HG03460 (cell line): ENCODE measurements around the gene ZNF519.
"Not testable (repeated sequence)": the region's sequence is repeated elsewhere in the genome, so short reads cannot be mapped to it uniquely, and the experiment has no call there.

ENCODE experiments used
- ATAC-seq: cut with Tn5 transposase; IDR thresholded peaks from one replicate; pipeline ENCODE4 v1.9.1; 2021; ENCODE audit not compliant: unreplicated experiment

The ZNF519 gene

DNA sequence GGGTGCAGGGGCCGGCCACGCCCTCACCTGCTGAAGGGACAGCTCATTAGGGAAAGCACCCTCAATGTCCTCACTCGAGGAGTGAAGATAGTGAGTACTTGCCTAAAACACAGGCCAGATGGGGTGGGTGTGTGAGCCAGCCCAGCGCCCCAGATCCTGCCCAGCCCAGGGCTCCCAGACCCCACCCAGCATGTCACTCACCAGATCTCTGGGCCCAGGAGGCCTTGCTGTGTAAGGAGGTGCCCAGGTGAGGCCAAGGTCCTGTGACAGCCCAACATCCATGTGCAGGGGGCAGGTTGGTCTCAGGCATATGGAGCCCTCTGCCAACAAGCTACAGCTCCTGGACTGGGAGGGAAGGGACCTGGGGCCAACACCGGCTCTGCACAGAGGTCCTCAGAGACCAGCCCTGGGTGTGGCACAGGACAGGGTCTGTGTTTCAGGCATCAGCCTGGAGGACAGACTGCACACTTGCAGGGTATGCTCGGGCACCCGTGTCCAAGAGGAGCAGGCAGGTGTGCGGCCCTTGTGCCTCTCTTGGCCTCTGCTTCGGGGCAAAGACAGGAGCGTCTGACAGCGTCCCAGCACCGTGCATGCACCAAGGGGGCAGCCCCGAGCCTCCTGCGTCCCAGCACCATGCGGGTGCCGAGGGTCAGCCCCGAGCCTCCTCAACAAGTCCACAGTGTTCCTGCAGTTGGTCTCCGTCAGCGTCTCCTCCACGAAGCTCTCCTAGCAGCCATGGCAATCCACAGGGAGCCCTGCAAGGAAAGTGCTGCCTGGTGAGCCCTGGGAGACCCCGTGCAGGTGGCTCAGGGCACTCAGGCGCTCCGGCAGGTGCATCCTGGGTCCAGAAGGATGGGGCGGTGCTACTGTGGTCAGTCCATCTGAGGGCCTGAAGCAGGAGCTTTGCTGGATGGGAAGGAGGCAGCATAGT, 16.0 kb upstream of the ZNF519 start:
- ATAC-seq, result not testable (repeated sequence)

DNA sequence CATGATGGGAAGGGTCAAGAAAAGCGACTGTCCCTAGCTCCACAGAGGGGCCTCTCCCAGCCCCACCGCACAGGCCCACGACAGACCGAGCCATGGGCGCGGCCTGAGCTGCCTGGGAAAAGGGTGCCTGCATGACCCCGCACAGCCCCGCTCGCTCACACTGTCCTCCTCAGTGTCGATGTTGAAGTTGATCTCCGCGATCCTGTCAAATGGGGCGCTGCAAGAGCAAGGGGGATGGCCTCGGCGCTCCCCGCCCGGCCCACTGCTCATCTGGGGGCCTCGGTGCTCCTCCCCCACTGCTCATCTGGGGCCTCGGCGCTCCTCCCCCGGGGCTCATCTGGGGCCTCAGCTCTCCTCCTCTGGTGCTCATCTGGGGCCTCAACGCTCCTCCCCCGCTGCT, 14.5 kb upstream of the ZNF519 start:
- ATAC-seq, result not testable (repeated sequence)

DNA sequence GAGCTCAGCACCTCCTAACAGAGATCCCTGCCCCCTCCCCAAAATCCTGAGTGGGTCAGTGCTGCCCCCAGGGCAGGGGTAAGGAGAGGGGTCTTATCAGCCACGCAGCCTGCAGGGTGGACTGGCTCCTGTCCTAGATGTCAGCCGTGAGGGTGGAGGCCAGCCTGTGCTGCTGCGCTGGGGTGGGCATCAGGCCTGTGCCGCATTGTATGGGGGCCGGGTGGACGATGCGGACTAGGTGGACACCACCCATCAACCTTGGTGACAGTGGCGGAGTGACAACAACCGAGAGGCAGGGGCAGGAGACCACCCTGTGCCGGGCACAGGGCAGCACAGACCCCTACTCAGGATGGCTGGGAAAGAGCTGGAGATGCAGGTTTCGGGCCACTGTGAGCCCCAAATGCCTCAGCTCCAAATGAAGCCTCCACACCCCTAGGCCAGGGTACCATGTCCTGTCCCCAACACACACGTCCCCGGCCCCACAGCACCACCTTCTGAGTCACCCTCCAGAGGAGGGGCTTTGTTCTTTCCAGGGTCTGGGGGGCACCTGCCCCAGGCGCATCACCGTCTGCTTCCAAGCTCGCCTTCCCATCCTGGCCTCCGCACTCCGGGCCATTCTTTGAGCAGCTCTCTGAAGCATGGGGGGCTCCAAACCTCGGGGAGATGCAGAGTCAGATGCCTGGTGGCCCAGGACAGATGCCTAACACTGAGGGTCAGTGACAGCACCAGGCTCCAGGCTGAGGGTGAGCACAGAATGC, 13.5 kb upstream of the ZNF519 start:
- ATAC-seq, result not testable (repeated sequence)

DNA sequence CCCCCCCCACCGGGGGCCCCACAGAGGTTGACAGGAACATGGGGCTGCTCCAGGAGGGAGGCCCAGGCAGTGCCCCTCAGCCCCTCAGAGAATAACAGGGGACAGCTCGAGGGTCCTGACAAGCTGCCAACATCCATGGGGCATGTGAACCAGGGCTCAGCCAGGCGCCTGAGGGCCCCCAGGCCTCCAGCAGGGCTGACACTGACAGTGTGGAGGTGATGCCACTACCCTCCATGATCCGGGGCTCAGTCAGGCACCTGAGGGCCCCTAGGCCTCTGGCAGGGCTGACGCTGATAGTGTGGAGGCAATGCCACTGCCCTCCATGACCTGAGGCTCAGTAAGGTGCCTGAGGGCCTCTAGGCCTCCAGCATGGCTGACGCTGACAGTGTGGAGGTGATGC, 12.8 kb upstream of the ZNF519 start:
- not testable (repeated sequence) for ATAC-seq

DNA sequence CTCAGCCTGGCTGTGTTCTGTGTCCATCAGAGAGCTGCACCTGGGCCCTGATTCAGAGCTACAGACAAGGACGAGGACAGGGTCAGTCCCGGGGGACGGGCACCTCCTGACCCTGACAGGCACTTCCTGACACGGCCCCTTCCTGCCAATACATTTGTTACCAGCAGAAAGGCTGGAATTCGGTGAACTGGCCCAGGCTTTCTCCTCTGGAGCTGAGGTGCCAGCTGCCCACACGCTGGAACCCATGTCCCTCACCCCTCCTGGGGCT, 12.3 kb upstream of the ZNF519 start:
- no peak for ATAC-seq

DNA sequence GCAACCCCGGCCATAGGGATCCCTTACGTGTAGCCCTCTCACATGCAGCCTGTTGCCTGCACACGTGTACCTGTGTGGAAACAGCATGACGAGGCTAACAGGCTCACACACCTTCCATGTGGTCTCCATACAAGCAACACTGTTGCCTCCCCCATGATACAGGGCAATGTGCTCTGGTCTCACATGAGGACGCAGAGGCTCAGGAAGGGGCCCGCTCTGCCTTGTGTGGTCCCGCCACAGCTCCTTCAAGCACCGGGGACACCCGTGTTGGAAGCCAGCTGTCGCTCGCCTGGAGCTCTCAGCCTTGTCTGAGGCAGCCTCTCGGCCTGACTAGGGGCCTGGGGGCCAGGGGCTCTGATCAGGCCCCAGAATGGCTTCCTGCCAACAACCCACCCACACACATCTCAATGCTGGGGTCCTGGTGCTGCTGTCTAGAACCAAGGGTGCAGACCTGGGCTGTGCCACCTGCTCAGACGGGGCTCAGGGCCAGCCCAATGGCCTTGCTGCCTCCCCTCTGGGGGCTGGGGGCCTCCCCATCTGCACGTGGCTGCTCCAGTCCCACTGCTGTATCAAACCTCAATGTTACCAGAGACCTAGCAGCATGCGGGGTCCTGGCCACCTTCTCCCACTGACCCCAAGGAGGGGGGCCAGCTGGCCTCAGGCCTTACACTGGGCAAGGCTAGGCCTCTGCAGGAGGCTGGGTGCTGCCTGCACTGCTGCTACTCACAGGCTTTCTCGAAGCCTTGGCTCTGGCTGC, 11.8 kb upstream of the ZNF519 start:
- ATAC-seq, result not testable (repeated sequence)

DNA sequence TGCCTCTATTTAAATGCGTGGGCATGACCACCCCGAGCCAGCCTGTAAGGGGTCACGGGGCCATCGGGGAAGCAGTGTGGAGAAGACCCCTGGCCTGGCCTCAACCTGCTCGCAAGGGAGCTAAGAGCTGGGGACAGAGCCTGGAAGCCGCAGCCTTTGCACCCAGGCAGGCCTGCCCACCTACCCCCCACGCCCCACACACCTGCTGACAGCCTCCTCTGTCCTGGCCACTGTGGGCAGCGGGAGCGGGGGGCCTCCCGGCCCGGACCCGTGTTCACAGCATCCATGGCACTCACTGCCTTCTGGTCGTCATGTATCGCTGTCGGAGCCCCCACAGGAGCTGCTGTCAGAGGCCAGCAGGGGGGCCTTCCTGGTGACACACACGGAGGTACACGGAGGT, 11.2 kb upstream of the ZNF519 start:
- not testable (repeated sequence) for ATAC-seq

DNA sequence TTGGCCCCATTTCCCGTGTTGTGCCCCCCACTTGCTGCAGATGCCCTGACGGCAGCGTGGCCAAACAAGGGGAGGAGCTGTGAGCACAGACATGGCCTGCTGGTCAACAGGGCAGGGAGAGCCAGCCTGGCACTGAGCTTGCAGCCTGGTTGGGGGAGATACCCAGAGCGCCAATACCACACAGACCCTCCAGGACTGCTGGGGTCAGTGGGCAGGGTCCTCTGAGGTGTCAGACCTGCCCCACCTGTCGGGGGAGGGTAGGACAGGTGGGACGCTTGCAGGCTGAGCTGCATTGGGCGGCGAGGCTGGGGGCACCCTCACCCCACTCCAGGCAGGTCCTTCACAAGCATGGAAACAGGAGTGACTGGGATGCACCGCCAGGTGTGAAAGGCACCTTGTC, 9.9 kb upstream of the ZNF519 start:
- not testable (repeated sequence) for ATAC-seq

DNA sequence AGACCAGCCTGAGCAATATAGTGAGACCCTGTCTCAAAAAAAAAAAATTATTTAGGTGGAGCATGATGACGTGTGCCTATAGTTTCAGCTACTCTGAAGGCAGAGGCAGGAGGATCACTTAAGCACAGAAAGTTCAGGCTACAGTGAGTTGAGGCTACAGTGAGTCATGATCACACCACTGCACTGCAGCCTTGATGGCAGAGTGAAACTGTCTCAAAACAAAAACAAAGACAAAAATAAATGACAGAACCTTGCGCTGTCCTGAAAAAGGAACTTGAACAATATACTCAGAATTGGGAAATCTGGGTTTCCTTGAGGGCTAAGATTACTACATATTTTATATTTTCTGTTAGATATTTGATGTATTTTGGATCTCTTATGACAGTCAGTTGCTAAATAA, 7.3 kb upstream of the ZNF519 start:
- not testable (repeated sequence) for ATAC-seq

DNA sequence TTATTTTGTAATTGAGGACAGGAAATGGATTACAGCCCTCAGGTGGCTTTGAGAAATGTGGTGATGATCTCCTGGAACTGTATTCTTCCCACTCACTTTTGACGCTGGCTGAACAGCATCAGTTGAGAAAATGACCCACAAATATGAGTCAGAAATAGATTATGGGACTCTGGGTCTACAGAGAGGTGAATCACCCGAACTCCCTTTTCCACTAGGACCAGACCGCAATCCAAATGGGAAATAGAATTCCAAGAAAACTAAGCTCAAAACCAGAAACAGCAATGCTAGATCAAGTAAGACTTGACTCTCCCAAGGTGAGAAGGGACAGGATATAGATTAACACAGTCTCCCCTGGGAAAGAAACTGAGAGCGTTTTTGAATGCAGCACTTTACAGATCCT, 5.7 kb upstream of the ZNF519 start:
- ATAC-seq, result not testable (repeated sequence)

DNA sequence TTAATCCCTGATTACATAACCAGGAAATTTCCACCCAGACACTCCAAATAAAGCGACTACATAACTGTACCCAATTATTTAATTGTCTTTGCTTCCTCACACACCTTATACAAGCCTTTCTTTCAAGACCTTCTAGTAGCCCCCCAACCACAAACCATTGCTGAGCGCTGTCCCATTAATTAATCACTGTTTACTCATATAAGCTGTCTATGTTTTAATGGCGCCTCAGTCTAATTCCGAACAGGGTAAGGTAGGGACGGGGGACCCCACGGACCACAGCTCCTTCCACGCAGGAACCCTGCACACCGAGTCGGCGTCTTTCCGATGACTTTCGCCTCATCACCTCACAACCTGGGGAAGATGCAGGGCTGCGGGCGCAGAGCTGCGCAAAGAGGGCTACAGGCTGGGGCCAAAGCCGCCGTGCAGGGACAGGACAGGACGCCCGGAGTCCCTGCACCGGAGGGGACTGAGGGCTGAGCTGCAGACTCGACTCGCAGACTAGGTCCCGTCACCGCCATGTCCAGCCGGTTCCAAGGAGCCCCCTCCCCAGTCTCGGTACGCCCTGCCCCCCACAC, 452 bp downstream of the ZNF519 start:
- peak; percentile 20 for ATAC-seq

DNA sequence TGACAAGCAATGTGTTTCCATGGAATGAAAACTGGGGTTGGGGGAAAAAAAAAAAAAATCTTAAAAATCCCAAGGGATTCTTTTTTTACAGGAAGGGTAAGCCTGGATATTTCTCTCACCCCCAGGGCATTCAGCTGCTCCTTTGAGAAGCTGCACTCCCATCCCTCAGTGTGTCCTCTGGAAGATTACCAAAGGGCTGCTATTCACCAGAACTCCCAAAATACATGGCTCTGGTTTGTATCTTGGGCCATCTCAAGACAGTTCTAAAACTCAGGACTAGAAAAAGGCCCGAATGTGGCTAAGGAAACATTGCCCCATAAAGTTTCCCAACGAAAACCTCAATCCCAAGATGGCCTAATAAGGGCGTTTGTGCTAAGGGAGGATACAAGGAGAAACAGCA, 1.4 kb downstream of the ZNF519 start:
- not testable (repeated sequence) for ATAC-seq

DNA sequence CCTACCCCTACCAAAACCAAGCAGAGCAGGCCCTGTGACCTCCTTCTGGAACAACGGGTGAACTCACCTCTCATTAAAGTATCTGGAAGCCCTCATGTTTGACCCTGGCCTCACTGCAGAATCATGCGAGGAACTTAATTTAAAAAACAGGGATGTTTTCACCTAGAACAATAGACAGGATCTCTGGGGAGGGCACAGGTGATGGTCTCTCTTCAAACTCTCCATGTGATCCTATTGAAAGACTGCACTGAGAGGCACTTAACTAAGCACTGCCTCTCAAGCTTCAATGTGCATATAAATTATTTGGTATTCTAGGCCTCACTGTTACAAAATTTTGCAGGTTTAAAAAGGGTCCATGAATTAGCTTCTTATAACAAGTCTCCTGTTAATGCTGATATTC, 7.5 kb downstream of the ZNF519 start:
- no peak for ATAC-seq

DNA sequence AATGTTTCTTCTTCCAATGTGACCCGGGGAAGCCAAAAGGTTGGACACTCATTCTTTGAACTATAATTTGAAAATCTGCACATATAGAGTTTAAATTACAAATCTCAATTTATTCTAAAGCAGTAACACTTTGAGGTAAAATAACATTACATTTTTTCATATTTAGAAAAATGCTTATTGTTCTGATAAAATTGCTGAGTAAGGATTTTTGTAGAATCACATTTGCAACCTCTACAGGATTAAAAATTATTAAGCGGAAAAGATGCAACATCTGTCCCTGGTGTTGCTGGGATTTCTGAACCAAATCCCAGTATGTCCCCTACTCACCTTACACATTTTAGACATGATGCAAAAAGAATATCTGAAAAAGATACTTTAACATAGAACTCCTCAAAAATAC, 10.1 kb downstream of the ZNF519 start:
- ATAC-seq, result no peak

DNA sequence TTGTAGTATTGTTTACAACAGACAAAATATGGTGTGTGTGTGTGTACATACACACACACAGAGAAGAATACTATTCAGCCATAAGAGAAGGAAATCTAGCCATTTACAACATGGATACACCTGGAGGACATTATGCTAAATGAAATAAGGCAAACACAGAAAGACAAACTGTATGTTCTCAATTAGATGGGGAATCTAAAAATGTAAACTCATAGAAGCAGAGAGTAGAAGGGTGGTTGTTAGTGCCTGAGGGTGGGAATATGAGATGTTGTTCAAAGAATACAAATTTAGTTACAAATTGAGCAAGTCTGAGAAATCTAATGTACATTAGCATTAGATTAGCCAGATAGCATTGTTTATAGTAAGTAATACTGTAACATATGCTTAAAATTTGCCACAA, 11.3 kb downstream of the ZNF519 start:
- no peak for ATAC-seq

DNA sequence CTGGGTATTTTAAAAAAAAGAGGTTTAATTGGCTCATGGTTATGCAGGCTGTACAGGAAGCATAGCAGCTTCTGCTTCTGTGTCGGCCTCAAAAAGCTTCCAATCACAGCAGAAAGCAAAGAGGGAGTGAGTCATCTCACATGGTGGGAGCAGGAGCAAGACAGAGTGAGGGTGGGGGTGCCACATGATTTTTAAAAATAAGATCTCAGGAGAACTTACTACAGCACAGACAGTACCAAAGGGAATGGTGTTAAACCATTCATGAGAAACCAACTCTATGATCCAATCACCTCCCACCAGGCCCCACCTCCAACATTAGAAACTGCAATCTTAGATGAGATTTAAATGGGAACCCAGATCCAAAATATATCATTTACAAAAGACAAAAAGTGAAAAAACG, 14.6 kb downstream of the ZNF519 start:
- ATAC-seq, result no peak

DNA sequence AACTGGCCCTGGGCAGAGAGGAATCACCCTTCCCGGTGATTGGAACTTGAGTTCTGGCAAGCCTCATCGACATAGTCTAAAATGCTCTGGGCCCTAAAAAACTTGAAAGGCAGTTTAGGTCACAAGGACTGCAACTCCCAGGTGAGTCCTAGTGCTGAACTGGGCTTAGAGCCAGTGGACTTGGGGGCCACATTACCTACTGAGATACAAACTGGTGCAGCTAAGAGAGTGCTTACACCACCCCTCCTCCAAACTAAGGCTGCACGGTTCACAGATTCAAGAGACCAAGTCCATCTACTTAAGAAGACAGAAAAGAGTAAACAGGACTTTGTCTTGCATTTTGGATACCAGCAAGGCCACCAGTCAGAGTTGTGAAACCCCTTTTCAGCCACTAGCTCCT, 25.3 kb downstream of the ZNF519 start:
- no peak for ATAC-seq

DNA sequence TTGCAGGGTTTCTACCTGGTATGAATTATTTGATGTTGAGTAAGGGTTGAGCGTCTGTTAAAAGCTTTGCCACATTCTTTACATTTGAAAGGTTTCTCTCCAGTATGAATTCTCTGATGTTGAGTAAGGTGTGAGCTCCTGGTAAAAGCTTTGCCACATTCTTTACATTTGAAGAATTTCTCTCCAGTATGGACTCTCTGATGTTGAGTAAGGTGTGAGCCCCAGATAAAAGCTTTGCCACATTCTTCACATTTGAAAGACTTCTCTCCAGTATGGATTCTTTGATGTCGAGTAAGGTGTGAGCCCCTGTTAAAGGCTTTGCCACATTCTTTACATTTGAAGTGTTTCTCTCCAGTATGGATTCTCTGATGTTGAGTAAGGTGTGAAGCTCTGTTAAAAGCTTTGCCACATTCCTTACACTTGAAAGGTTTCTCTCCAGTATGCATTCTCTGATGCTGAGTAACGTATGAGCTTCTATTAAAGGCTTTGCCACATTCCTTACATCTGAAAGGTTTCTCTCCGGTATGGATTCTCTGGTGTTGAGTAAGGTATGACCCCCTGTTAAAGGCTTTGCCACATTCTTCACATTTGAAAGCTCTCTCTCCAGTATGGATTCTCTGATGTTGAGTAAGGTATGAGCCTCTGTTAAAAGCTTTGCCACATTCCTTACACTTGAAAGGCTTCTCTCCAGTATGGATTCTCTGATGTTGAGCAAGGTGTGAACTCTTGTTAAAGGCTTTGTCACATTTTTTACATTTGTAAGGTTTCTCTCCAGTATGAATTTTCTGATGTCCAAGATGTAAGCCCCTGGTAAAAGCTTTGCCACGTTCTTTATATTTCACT, 27.1 kb downstream of the ZNF519 start:
- no peak for ATAC-seq

DNA sequence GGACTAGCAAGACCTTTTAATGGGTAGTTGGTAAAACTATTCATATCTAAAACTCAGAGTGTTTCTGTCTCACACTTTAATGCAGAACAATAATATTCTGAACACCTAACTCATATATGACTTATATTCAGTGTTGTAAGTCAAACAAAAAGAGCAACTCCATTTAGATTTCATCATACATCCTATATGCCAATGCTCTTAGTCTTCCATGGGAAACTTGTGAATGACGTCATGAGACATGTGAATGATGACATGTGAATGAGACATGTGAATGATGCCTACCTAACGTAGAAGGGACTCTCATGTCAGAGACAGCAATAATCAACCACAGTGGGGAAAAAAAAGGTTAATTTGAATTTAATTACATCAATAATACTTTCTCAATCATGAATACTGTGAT, 28.0 kb downstream of the ZNF519 start:
- ATAC-seq, result no peak

DNA sequence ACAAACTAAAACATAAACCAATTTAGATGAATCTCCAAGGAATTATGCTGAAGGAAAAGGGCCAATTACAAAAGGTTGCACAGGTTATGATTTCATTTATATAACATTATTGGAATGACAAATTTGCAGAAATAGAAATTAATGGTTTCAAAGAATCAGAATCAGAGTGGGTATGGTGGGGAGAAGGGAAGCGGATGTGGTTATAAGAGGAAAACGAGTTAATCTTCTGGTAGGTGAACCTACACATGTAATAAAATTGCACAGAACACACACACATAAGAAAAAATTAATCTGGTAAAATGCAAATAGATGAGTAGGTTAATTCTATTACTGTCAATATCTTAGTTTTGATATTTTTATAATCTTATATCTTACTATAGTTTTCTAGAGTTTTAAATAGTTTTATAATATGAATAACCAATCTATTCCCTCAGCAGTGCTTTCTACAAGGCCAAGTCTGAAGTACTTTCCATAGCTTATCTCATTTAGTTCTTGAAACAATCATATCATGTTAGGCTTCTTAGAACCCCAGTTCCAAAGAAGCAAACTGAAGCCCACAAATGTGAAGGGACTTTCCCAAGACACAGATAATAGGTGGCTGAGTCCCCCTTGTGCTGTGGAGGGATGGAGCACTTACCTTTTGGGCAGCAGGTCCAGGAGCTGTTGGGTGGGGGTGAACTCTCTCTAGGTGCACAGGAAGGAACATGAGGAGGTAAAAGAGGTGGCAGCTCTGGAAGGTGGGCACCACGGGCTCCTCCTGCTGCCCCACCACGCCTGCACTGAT, 31.5 kb downstream of the ZNF519 start:
- no peak for ATAC-seq
